Keratinocyte (primary cell): Measurements from ENCODE around the gene KCNH1. TPM values are rescaled to one million over a fixed set of nuclear protein-coding genes. Genes with fewer than 3 reads are reported as not detected.

Experiments
- DNase-seq: peaks from one replicate; pipeline ENCODE4 v3.0.0-alpha.2; 2011; ENCODE audit warnings: low read depth, missing footprints, low spot score
- FAIRE-seq: peaks from 2 replicates; lab custom pipeline; 2011; peaks lifted over from hg19 to GRCh38; lab: Jason Lieb, UNC
- H2AFZ ChIP-seq: 2 replicates; pipeline ENCODE4 v1.6.0; 2012; ENCODE audit warnings: low read length, control low read depth, inconsistent platforms; ENCODE audit not compliant: control insufficient read depth
- H3K27ac ChIP-seq: 2 replicates; pipeline ENCODE4 v1.5.1; 2011; ENCODE audit warnings: low read length; ENCODE audit not compliant: control insufficient read depth, insufficient read depth
- H3K27me3 ChIP-seq: 3 replicates; pipeline ENCODE4 v1.6.0; 2011; ENCODE audit warnings: low read length; ENCODE audit not compliant: control insufficient read depth, insufficient read depth; ENCODE audit errors: extremely low read depth
- H3K36me3 ChIP-seq, 2 experiments: 2 replicates in 1 of 2; 3 replicates in 1 of 2; pipeline ENCODE4 v1.5.1; 2011; ENCODE audit warnings: low read length in 2 of 2, mild to moderate bottlenecking in 1 of 2; ENCODE audit not compliant: control insufficient read depth in 2 of 2, insufficient read depth in 2 of 2; ENCODE audit errors: extremely low read depth in 1 of 2
- H3K4me1 ChIP-seq: 3 replicates; pipeline ENCODE4 v1.5.1; 2011; ENCODE audit warnings: low read length; ENCODE audit not compliant: control insufficient read depth, insufficient read depth; ENCODE audit errors: extremely low read depth
- H3K4me2 ChIP-seq: 3 replicates; pipeline ENCODE4 v1.6.0; 2011; ENCODE audit warnings: low read depth, low read length; ENCODE audit not compliant: control insufficient read depth, insufficient read depth; ENCODE audit errors: extremely low read depth
- H3K4me3 ChIP-seq, 3 experiments: fragments of 200-600 bp in 1 of 3; sonication (generic) in 1 of 3; 2 replicates in 2 of 3; 3 replicates in 1 of 3; pipeline ENCODE4 v1.5.1; 2011 to 2016; ENCODE audit warnings: low read length in 3 of 3, mild to moderate bottlenecking in 3 of 3, control low read depth in 2 of 3, inconsistent platforms in 1 of 3, low read depth in 1 of 3, mixed read lengths in 1 of 3, mixed run types in 1 of 3, moderate library complexity in 1 of 3; ENCODE audit not compliant: control insufficient read depth in 2 of 3, insufficient read depth in 2 of 3; ENCODE audit errors: extremely low read depth in 1 of 3
- H3K79me2 ChIP-seq: 2 replicates; pipeline ENCODE4 v1.6.0; 2012; ENCODE audit warnings: low read length; ENCODE audit not compliant: control insufficient read depth, insufficient read depth
- H3K9ac ChIP-seq: 3 replicates; pipeline ENCODE4 v1.6.0; 2011; ENCODE audit warnings: low read length; ENCODE audit not compliant: control insufficient read depth, insufficient read depth; ENCODE audit errors: extremely low read depth
- H3K9me1 ChIP-seq: 3 replicates; pipeline ENCODE4 v1.6.0; 2011; ENCODE audit warnings: low read length; ENCODE audit not compliant: control insufficient read depth, insufficient read depth; ENCODE audit errors: extremely low read depth
- H3K9me3 ChIP-seq: 2 replicates; pipeline ENCODE4 v1.5.1; 2012; ENCODE audit warnings: low read depth, low read length; ENCODE audit not compliant: control insufficient read depth
- H4K20me1 ChIP-seq: 3 replicates; pipeline ENCODE4 v1.6.0; 2011; ENCODE audit warnings: low read length; ENCODE audit not compliant: control insufficient read depth, insufficient read depth; ENCODE audit errors: extremely low read depth
- EZH2 ChIP-seq: IDR thresholded peaks from one replicate; pipeline ENCODE4 v1.6.1; 2012; ENCODE audit warnings: inconsistent platforms, mild to moderate bottlenecking, low read length, moderate library complexity
- dilution Hi-C: fragments of 300-500 bp; cut with MboI; formaldehyde crosslinking; loops from one replicate; pipeline ENCODE4 v1.7.0; 2020; ENCODE audit warnings: low sequenced_read_pairs; ENCODE audit not compliant: extremely low pct_ligation_motif_present
- polyA plus RNA-seq, 5 experiments: library from polyadenylated mRNA; depleted of rRNA in 3 of 5; stranded (reverse) in 3 of 5; stranded (forward) in 1 of 5; unstranded in 1 of 5; fragments of >200 nt; gene quantifications; 1 replicate in 1 of 5; 2 replicates in 3 of 5; 3 replicates in 1 of 5; pipeline versions ENCODE4 v1.2.1 to v1.2.3, GENCODE V29; 2011 to 2012; ENCODE audit warnings: missing spikeins in 2 of 5, low read depth in 1 of 5, low replicate concordance in 1 of 5
- TF ChIP-seq, protein P1 (sequence below), 3 experiments: IDR thresholded peaks in 1 of 3; conservative IDR thresholded peaks in 1 of 3; optimal IDR thresholded peaks in 1 of 3; 2 replicates in 2 of 3; 3 replicates in 1 of 3; pipeline versions ENCODE3 to v1.5.1; 2011; ENCODE audit warnings: low read length in 3 of 3, mild to moderate bottlenecking in 3 of 3, moderate library complexity in 2 of 3, control low read depth in 1 of 3, inconsistent platforms in 1 of 3; ENCODE audit not compliant: insufficient read depth in 2 of 3; ENCODE audit errors: extremely low read depth in 1 of 3

The KCNH1 gene
- polyA plus RNA-seq, 1 donor (not counting 4 experiments of a cell fraction or from before 2014, with no cell fraction given) = not detected

DNA sequence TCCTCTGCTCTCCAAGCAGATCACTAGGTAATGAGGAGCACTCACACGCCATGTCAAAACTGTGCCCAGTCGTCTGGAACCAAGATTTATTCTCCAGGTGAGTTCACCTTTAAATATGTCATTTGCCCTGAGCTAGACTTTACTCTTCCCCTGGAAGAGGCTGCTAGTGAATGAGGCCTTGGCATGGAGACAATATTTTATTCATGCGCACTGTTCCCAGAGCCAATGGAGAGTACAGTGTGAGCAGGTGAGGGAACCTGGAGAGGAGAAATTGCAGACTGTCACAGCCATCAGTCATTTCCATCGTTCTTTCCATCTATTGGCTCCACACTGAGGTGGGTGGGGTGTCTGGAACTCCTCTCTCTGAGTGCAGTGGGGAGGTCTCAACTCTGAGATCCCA is 333.6 kb downstream of the KCNH1 start:
- Histone ChIP-seq H2AFZ (no peak overlapping the region), H3K27me3 (peaks cover 7% of the 10 kb centered on the region), H3K9ac (no peak overlapping the region), H3K4me3 (no peak overlapping the region), H3K79me2 (no peaks in the 10 kb centered on the region), H3K4me2 (no peak overlapping the region), H3K9me3 (no peaks in the 10 kb centered on the region), H4K20me1 (no peaks in the 10 kb centered on the region), H3K4me1 (no peaks in the 10 kb centered on the region), H3K27ac (no peak overlapping the region), H3K9me1 (no peaks in the 10 kb centered on the region), H3K36me3 (no peaks in the 10 kb centered on the region)
- TF ChIP-seq EZH2 = no peak
- TF ChIP-seq, protein P1, sequence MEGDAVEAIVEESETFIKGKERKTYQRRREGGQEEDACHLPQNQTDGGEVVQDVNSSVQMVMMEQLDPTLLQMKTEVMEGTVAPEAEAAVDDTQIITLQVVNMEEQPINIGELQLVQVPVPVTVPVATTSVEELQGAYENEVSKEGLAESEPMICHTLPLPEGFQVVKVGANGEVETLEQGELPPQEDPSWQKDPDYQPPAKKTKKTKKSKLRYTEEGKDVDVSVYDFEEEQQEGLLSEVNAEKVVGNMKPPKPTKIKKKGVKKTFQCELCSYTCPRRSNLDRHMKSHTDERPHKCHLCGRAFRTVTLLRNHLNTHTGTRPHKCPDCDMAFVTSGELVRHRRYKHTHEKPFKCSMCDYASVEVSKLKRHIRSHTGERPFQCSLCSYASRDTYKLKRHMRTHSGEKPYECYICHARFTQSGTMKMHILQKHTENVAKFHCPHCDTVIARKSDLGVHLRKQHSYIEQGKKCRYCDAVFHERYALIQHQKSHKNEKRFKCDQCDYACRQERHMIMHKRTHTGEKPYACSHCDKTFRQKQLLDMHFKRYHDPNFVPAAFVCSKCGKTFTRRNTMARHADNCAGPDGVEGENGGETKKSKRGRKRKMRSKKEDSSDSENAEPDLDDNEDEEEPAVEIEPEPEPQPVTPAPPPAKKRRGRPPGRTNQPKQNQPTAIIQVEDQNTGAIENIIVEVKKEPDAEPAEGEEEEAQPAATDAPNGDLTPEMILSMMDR (optimal IDR thresholded peaks at IDR 0.05 in 1 of 3, IDR thresholded peaks at IDR 0.05 in 1 of 3, conservative IDR thresholded peaks at IDR 0.05 in 1 of 3; ENCODE audit: extremely low read depth in 1 of 3, insufficient read depth in 2 of 3, low read length in 3 of 3) = no peak
- FAIRE-seq = no peak
- dilution Hi-C loops = no loop called here
- DNase-seq = no peak

DNA sequence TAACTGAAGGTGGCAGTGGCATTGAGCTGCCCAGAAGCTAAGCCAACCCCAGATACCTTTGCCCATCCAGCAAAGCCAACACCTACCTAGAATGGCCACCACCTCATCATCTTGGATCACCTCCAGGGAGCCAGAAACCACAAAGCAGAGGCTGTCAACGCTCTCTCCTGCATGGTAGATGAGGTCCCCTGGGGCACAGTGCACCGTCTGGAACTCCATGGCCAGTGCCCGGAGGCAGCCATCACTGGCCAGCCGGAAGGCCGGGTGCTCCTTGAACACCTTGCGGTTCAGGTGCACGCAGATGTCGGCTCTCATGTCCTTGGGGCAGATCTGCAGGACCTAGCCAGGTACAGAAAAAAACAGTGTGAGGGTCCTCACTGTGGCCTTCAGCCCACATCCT is 336.5 kb downstream of the KCNH1 start:
- Histone ChIP-seq H3K9ac (no peak overlapping the region), H3K4me2 (no peak overlapping the region), H3K4me3 (no peak overlapping the region), H2AFZ (no peak overlapping the region), H3K36me3 (no peaks in the 10 kb centered on the region), H3K27me3 (peaks cover 7% of the 10 kb centered on the region), H3K79me2 (no peaks in the 10 kb centered on the region), H3K9me3 (no peaks in the 10 kb centered on the region), H3K4me1 (no peaks in the 10 kb centered on the region), H4K20me1 (no peaks in the 10 kb centered on the region), H3K9me1 (no peaks in the 10 kb centered on the region), H3K27ac (no peak overlapping the region)
- TF ChIP-seq, protein P1 (optimal IDR thresholded peaks at IDR 0.05 in 1 of 3, IDR thresholded peaks at IDR 0.05 in 1 of 3, conservative IDR thresholded peaks at IDR 0.05 in 1 of 3; ENCODE audit: extremely low read depth in 1 of 3, insufficient read depth in 2 of 3, low read length in 3 of 3) = no peak
- no peak for TF ChIP-seq EZH2
- DNase-seq (no peak), FAIRE-seq (no peak)
- dilution Hi-C loops = no loop called here
